SK-N-MC (cell line): ENCODE data around the gene DNAAF8.

Experiments used
- DNase-seq: peaks from one replicate; pipeline ENCODE4 v3.0.0-alpha.2; 2011; ENCODE audit warnings: low read depth, low spot score
- H3K27ac ChIP-seq: fragments of 200-600 bp; sonication (generic); 2 replicates; pipeline ENCODE4 v1.5.1; 2016; ENCODE audit warnings: mixed run types
- H3K36me3 ChIP-seq: fragments of 200-600 bp; sonication (generic); 2 replicates; pipeline ENCODE4 v1.6.1; 2017; ENCODE audit warnings: antibody characterized with exemption, low read length, mixed read lengths; ENCODE audit not compliant: insufficient read depth
- H3K4me3 ChIP-seq: fragments of 200-600 bp; sonication (generic); 2 replicates; pipeline ENCODE4 v1.5.1; 2016
- H3K9ac ChIP-seq: fragments of 200-600 bp; sonication (generic); 2 replicates; pipeline ENCODE4 v1.8.0; 2017; ENCODE audit warnings: mixed run types, mixed read lengths; ENCODE audit not compliant: insufficient read length
- H3K9me3 ChIP-seq: fragments of 200-600 bp; sonication (generic); 2 replicates; pipeline ENCODE4 v1.6.1; 2017; ENCODE audit warnings: low read depth, mild to moderate bottlenecking, antibody characterized with exemption, low read length, moderate library complexity, mixed read lengths
- EZH2 ChIP-seq: fragments of 200-600 bp; sonication (generic); IDR thresholded peaks from one replicate; pipeline ENCODE4 v1.6.1; 2017; ENCODE audit warnings: antibody characterized with exemption
- FOXP2 ChIP-seq: optimal IDR thresholded peaks from 2 replicates; pipeline ENCODE3; 2011; ENCODE audit warnings: mild to moderate bottlenecking, moderate library complexity; ENCODE audit not compliant: insufficient read depth; ENCODE audit errors: extremely low read length, control extremely low read depth
- POLR2AphosphoS5 ChIP-seq: IDR thresholded peaks from 2 replicates; pipeline ENCODE4 v1.6.1; 2012; ENCODE audit warnings: mild to moderate bottlenecking, low read depth, low read length, borderline replicate concordance

Gene DNAAF8

DNA sequence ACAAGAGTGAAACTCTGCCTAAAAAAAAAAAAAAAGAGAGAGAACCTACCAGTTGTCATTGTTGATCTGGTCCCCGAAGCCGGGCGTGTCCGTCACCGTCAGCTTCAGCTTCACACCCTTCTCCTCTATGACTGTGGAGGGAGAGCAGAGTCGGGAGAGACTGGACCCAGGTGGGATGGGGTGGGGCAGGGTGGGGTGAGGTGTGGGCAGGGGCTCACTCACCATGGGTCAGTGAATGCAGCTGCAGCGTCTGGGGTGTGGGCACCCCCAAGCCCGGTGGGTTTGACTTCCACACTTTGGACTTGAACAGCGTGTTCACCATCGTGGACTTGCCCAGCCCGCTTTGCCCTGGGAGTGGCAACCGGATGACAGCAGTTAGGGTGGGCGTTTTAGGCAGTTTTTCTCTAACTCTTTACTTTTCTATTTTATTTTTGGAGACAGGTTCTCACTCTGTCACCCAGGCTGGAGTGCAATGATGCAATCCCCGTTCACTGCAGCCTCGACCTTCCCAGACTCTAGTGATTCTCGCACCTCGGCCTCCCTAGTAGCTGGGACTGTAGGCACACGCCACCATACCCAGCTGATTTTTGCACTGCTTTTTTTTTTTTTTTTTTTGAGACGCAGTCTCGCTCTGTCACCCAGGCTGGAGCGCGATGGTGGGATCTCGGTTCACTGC, 51.6 kb downstream of the DNAAF8 start:
- no peak overlapping the region for H3K27ac ChIP-seq
- no peaks in the 10 kb centered on the region for H3K9me3 ChIP-seq
- H3K9ac ChIP-seq, result no peak overlapping the region
- TF ChIP-seq EZH2 (no peak), POLR2AphosphoS5 (no peak), FOXP2 (no peak)
- no peak for DNase-seq
- H3K4me3 ChIP-seq, result no peak overlapping the region
- H3K36me3 ChIP-seq, result no peaks in the 10 kb centered on the region

GRCh38 chr16:4787068-4787467, 52.7 kb downstream of the DNAAF8 start:
- Histone ChIP-seq H3K9me3 (no peaks in the 10 kb centered on the region), H3K4me3 (no peak overlapping the region), H3K27ac (no peak overlapping the region), H3K9ac (no peak overlapping the region), H3K36me3 (no peaks in the 10 kb centered on the region)
- DNase-seq, result no peak
- TF ChIP-seq POLR2AphosphoS5 (no peak), EZH2 (no peak), FOXP2 (no peak)

GRCh38 chr16:4787627-4788482, 53.5 kb downstream of the DNAAF8 start, which contains the start of gene SEPTIN12:
TSS of gene SEPTIN12 (minus strand) at chr16:4788345. CDS start at chr16:4787645, 700 bp downstream.
- Histone ChIP-seq H3K9me3 (no peaks in the 10 kb centered on the region), H3K4me3 (no peak within 1 kb of the TSS), H3K27ac (no peak within 1 kb of the TSS), H3K36me3 (no peaks in the 10 kb centered on the region), H3K9ac (no peak within 1 kb of the TSS)
- DNase-seq, result no peak
- no peak for TF ChIP-seq FOXP2
- TF ChIP-seq POLR2AphosphoS5, result no peak
- no peak for TF ChIP-seq EZH2

DNA sequence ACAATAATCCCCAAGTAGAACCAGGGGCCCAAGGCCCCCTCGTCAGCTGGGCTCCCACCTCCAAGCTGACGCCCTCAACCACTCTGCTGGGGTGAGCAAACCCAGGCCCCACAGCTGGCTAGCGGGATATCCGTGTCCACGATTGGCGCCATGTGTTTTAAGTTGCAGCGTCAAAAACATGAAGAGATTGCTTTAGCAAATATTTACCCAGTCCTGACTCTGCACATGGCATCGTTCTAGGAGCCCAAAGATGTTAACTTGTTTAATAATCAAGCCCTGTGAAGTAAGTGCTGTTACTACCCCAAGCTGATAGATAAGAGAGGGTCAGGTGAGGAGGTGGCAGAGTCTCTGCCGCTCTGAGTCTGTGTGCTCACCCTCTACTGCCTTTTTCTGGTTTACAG, 54.2 kb downstream of the DNAAF8 start:
- DNase-seq, result no peak
- H3K27ac ChIP-seq, result no peak overlapping the region
- no peak overlapping the region for H3K4me3 ChIP-seq
- no peak for TF ChIP-seq EZH2
- TF ChIP-seq FOXP2, result no peak
- no peak for TF ChIP-seq POLR2AphosphoS5
- H3K36me3 ChIP-seq, result no peaks in the 10 kb centered on the region
- H3K9me3 ChIP-seq, result no peaks in the 10 kb centered on the region
- H3K9ac ChIP-seq, result no peak overlapping the region

DNA sequence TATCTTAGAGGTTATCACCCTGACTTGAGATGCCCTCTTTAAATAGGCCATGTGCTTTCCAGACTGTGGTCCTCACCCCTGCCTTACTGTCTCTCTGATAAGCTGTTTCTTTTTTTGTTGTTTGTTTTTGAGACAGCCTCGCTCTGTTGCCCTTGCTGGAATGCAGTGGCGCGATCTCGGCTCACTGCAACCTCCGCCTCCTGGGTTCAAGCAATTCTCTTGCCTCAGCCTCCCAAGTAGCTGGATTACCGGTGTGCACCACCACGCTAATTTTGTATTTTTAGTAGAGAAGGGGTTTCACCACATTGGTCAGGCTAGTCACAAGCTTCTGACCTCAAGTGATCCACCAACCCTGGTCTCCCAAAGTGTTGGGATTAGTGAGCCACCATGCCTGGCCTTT, 54.6 kb downstream of the DNAAF8 start:
- no peak for DNase-seq
- H3K9me3 ChIP-seq, result no peaks in the 10 kb centered on the region
- no peak overlapping the region for H3K4me3 ChIP-seq
- H3K9ac ChIP-seq, result no peak overlapping the region
- TF ChIP-seq POLR2AphosphoS5, result no peak
- no peak for TF ChIP-seq EZH2
- no peak for TF ChIP-seq FOXP2
- H3K36me3 ChIP-seq, result no peaks in the 10 kb centered on the region
- no peak overlapping the region for H3K27ac ChIP-seq

GRCh38 chr16:4790261-4790660, 55.9 kb downstream of the DNAAF8 start:
- H3K36me3 ChIP-seq, result no peaks in the 10 kb centered on the region
- DNase-seq, result no peak
- no peaks in the 10 kb centered on the region for H3K9me3 ChIP-seq
- TF ChIP-seq FOXP2, result no peak
- TF ChIP-seq EZH2, result no peak
- no peak for TF ChIP-seq POLR2AphosphoS5
- no peak overlapping the region for H3K4me3 ChIP-seq
- H3K27ac ChIP-seq, result no peak overlapping the region
- no peak overlapping the region for H3K9ac ChIP-seq

DNA sequence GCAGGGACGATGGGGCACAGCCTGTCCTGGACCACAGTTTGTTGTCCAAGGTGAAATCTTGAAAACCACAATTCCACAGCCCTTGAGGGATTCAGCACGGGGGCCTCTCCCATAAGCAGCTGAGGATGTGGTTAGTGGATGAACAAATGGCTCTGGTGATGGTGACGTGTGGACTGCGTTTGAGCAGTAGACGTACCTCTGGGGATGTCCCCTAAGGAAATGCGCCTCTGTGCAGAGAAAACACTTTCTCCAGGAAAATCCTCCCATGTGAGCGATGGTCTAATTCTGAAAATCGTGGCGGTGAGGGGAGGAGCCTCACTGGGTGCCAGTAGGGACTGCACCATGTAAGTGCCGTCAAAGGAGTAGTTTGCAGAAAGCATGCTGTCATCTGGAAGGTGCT, 56.5 kb downstream of the DNAAF8 start:
- H3K9me3 ChIP-seq, result no peaks in the 10 kb centered on the region
- no peak for TF ChIP-seq POLR2AphosphoS5
- no peak for TF ChIP-seq FOXP2
- TF ChIP-seq EZH2, result no peak
- no peaks in the 10 kb centered on the region for H3K36me3 ChIP-seq
- no peak overlapping the region for H3K27ac ChIP-seq
- H3K4me3 ChIP-seq, result no peak overlapping the region
- DNase-seq, result no peak
- no peak overlapping the region for H3K9ac ChIP-seq

- Histone ChIP-seq H3K9me3 (no peaks in the 10 kb centered on the region), H3K9ac (no peak overlapping the region), H3K4me3 (no peak overlapping the region), H3K27ac (no peak overlapping the region), H3K36me3 (no peaks in the 10 kb centered on the region)
- TF ChIP-seq POLR2AphosphoS5 (no peak), FOXP2 (no peak), EZH2 (no peak)
- DNase-seq, result no peak
Measured at GRCh38 chr16:4792951-4793513, 58.7 kb downstream of the DNAAF8 start.
